ENCODE measurements around the gene TMEM52. TPM values are rescaled to one million over a fixed set of nuclear protein-coding genes. Genes with fewer than 3 reads are reported as not detected.
A peak's percentile ranks its signal among the peaks of the same experiment; 100 is the strongest.

TMEM52 gene
- total RNA-seq, 3 donors from 2014 or later (not counting 1 experiment from before 2014, with no cell fraction given): 0.41 TPM; not detected in 2

GRCh38 chr1:1960480-1961196, 41.6 kb upstream of the TMEM52 start:
- DNase-seq (no peak), ATAC-seq (no peak)
- Histone ChIP-seq H3K4me3 (ENCODE audit: low read length) (no peak overlapping the region), H3K27me3 (ENCODE audit: control insufficient read depth, insufficient read depth, low read length) (no peaks in the 10 kb centered on the region), H3K9me3 (ENCODE audit: control insufficient read depth, insufficient read depth, low read length) (no peaks in the 10 kb centered on the region), H3K27ac (ENCODE audit: low read length) (no peak overlapping the region), H3K4me1 (ENCODE audit: control insufficient read depth, insufficient read depth, low read length) (no peaks in the 10 kb centered on the region), H3K36me3 (ENCODE audit: control insufficient read depth, insufficient read depth, low read length) (no peaks in the 10 kb centered on the region)
- no peaks in the 10 kb centered on the region for H3K4me1 Mint-ChIP-seq
- H3K27ac Mint-ChIP-seq: no peak overlapping the region
- intact Hi-C loops (cut with micrococcal nuclease): no loop called here
- no peak overlapping the region for H3K4me3 Mint-ChIP-seq
- no peaks in the 10 kb centered on the region for H3K36me3 Mint-ChIP-seq
- H3K27me3 Mint-ChIP-seq (ENCODE audit: low read depth in 2 of 2): peaks cover 16 to 20% of the 10 kb centered on the region in 2 donors
- H3K9me3 Mint-ChIP-seq: no peaks in the 10 kb centered on the region
- 77% methylated on average over 17 of the region's 17 CpGs for WGBS (ENCODE audit: insufficient coverage)
- TF ChIP-seq, protein P1, sequence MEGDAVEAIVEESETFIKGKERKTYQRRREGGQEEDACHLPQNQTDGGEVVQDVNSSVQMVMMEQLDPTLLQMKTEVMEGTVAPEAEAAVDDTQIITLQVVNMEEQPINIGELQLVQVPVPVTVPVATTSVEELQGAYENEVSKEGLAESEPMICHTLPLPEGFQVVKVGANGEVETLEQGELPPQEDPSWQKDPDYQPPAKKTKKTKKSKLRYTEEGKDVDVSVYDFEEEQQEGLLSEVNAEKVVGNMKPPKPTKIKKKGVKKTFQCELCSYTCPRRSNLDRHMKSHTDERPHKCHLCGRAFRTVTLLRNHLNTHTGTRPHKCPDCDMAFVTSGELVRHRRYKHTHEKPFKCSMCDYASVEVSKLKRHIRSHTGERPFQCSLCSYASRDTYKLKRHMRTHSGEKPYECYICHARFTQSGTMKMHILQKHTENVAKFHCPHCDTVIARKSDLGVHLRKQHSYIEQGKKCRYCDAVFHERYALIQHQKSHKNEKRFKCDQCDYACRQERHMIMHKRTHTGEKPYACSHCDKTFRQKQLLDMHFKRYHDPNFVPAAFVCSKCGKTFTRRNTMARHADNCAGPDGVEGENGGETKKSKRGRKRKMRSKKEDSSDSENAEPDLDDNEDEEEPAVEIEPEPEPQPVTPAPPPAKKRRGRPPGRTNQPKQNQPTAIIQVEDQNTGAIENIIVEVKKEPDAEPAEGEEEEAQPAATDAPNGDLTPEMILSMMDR (IDR thresholded peaks at IDR 0.05): no peak

GRCh38 chr1:1959840-1960479, 40.9 kb upstream of the TMEM52 start:
- peaks cover 0 to under 1% of the 10 kb centered on the region in 2 donors for H3K9me3 Mint-ChIP-seq
- H3K36me3 Mint-ChIP-seq: no peaks in the 10 kb centered on the region
- H3K27ac ChIP-seq (ENCODE audit: low read length): no peak overlapping the region
- H3K4me1 Mint-ChIP-seq: peaks cover 0 to 2% of the 10 kb centered on the region in 2 donors
- H3K27me3 ChIP-seq (ENCODE audit: control insufficient read depth, insufficient read depth, low read length): no peaks in the 10 kb centered on the region
- no peak overlapping the region for H3K27ac Mint-ChIP-seq
- DNase-seq: peak in 1 of 2 donors; percentile 68
- no peak overlapping the region for H3K4me3 ChIP-seq (ENCODE audit: low read length)
- no peaks in the 10 kb centered on the region for H3K36me3 ChIP-seq (ENCODE audit: control insufficient read depth, insufficient read depth, low read length)
- peaks cover 16 to 20% of the 10 kb centered on the region in 2 donors for H3K27me3 Mint-ChIP-seq (ENCODE audit: low read depth in 2 of 2)
- TF ChIP-seq, protein P1 (IDR thresholded peaks at IDR 0.05): no peak
- WGBS (ENCODE audit: insufficient coverage): 7% methylated on average over 23 of the region's 23 CpGs
- intact Hi-C loops (cut with micrococcal nuclease): no loop called here
- H3K4me3 Mint-ChIP-seq: no peak overlapping the region
- H3K9me3 ChIP-seq (ENCODE audit: control insufficient read depth, insufficient read depth, low read length): peaks cover 3% of the 10 kb centered on the region
- peak in 2 of 3 donors; percentile 57 to 68 for ATAC-seq
- peaks cover 4% of the 10 kb centered on the region for H3K4me1 ChIP-seq (ENCODE audit: control insufficient read depth, insufficient read depth, low read length)

DNA sequence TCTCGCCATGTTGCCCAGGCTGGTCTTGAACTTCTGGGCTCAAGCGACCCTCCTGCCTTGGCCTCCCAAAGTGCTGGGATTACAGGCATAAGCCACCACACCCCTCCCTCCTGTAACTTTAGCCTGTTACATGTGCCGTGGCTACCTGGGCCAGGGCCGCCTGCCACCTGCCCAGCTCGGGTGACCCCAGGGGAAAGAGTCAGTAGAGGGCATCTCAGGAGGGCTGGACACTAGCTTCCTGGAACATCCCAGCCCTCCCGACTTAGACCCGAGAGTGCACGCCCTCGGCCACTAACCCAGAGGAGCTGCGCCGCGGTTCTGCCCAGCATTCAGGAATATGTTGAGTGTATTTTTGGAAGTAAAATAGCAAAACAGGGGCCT, 40.4 kb upstream of the TMEM52 start:
- DNase-seq (no peak), ATAC-seq (no peak)
- H3K4me3 Mint-ChIP-seq: no peak overlapping the region
- Histone ChIP-seq H3K27ac (ENCODE audit: low read length) (no peak overlapping the region), H3K27me3 (ENCODE audit: control insufficient read depth, insufficient read depth, low read length) (no peaks in the 10 kb centered on the region), H3K4me1 (ENCODE audit: control insufficient read depth, insufficient read depth, low read length) (peaks cover 6% of the 10 kb centered on the region), H3K4me3 (ENCODE audit: low read length) (no peak overlapping the region), H3K9me3 (ENCODE audit: control insufficient read depth, insufficient read depth, low read length) (peaks cover 8% of the 10 kb centered on the region), H3K36me3 (ENCODE audit: control insufficient read depth, insufficient read depth, low read length) (no peaks in the 10 kb centered on the region)
- peaks cover 16 to 20% of the 10 kb centered on the region in 2 donors for H3K27me3 Mint-ChIP-seq (ENCODE audit: low read depth in 2 of 2)
- no peaks in the 10 kb centered on the region for H3K36me3 Mint-ChIP-seq
- TF ChIP-seq, protein P1 (IDR thresholded peaks at IDR 0.05): no peak
- peaks cover 0 to 6% of the 10 kb centered on the region in 2 donors for H3K4me1 Mint-ChIP-seq
- H3K9me3 Mint-ChIP-seq: peaks cover 0 to 2% of the 10 kb centered on the region in 2 donors
- intact Hi-C loops (cut with micrococcal nuclease): no loop called here
- WGBS (ENCODE audit: insufficient coverage): 86% methylated on average over 12 of the region's 12 CpGs
- H3K27ac Mint-ChIP-seq: no peak overlapping the region

Data from natural killer cell (primary cell).